DOHH2 (cell line): Measurements from ENCODE around the gene NHP2.
"Not testable (repeated sequence)": the region's sequence is repeated elsewhere in the genome, so short reads cannot be mapped to it uniquely, and the experiment has no call there.

Source experiments
- EZH2phosphoT487 ChIP-seq: fragments of 200-600 bp; sonication (generic); IDR thresholded peaks from 2 replicates; pipeline ENCODE4 v1.6.1; 2017; ENCODE audit warnings: borderline replicate concordance, mild to moderate bottlenecking, antibody characterized with exemption, low read length, moderate library complexity, mixed read lengths
- TF ChIP-seq, protein P1 (sequence below): fragments of 200-600 bp; sonication (generic); IDR thresholded peaks from one replicate; pipeline ENCODE4 v1.5.1; 2014; ENCODE audit warnings: antibody characterized with exemption, mild to moderate bottlenecking, low read depth, low read length; ENCODE audit not compliant: poor library complexity, severe bottlenecking

DNA sequence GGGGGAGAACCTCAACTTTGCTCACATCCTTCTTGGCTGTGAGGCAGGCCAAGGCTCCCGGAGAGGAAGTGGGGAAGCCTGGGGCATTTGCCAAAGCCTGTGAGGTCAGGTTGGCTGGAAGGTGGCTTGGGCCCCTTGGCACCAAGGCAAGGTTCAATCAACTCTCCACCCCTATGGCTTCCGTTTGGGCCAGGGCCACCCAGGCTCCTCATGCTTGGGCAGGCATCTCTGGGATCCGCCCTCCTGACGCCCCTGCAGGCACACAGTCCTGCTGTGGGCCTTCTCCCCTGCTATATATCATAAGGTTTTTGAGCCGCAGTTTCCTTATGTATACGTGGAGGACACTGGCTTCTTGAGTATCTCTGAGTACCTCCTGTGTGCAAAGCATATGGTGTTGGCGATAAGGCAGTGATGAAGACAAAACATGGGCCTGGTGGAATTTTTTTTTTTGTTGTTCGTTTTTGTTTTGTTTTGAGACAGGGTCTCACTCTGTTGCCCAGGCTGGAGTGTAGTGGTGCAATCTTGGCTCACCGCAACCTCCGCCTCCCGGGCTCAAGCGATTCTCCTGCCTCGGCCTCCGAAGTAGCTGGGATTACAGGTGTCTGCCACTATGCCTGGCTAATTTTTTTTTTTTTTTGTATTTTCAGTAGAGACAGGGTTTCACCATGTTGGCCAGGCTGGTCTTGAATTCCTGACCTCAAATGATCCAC lies 26.2 kb downstream of the NHP2 start:
- TF ChIP-seq, protein P1, sequence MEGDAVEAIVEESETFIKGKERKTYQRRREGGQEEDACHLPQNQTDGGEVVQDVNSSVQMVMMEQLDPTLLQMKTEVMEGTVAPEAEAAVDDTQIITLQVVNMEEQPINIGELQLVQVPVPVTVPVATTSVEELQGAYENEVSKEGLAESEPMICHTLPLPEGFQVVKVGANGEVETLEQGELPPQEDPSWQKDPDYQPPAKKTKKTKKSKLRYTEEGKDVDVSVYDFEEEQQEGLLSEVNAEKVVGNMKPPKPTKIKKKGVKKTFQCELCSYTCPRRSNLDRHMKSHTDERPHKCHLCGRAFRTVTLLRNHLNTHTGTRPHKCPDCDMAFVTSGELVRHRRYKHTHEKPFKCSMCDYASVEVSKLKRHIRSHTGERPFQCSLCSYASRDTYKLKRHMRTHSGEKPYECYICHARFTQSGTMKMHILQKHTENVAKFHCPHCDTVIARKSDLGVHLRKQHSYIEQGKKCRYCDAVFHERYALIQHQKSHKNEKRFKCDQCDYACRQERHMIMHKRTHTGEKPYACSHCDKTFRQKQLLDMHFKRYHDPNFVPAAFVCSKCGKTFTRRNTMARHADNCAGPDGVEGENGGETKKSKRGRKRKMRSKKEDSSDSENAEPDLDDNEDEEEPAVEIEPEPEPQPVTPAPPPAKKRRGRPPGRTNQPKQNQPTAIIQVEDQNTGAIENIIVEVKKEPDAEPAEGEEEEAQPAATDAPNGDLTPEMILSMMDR: not testable (repeated sequence)
- not testable (repeated sequence) for TF ChIP-seq EZH2phosphoT487
